ENCODE results near the gene ALPK1. TPM values are rescaled to one million over a fixed set of nuclear protein-coding genes. Genes with fewer than 3 reads are reported as not detected.

ALPK1 gene
- total RNA-seq, 4 donors from 2014 or later: 12.6 to 19.9 (median 14.8) TPM

- intact Hi-C loops (cut with DNase I): no loop called here
Measured at GRCh38 chr4:112358952-112359749, 62.0 kb downstream of the ALPK1 start.

GRCh38 chr4:112361181-112361791, 64.1 kb downstream of the ALPK1 start:
- no peaks in the 10 kb centered on the region for H3K4me1 ChIP-seq
- H3K9me3 ChIP-seq: peaks cover 0 to under 1% (median 0%) of the 10 kb centered on the region in 4 donors
- H3K36me3 ChIP-seq: peaks cover 0 to 26% (median 4%) of the 10 kb centered on the region in 4 donors
- TF ChIP-seq POLR2A (IDR thresholded peaks at IDR 0.05; ENCODE audit: low read depth) (no peak), EP300 (IDR thresholded peaks at IDR 0.05) (no peak), POLR2AphosphoS5 (IDR thresholded peaks at IDR 0.05) (no peak), CTCF (IDR thresholded peaks at IDR 0.05) (no peak)
- 70% methylated on average over 5 of the region's 6 CpGs for WGBS
- H3K27me3 ChIP-seq: no peaks in the 10 kb centered on the region
- no peak for DNase-seq (ENCODE audit: extremely low spot score)
- intact Hi-C loops (cut with DNase I): no loop called here
- no peak overlapping the region for H3K4me3 ChIP-seq
- no peak overlapping the region for H3K27ac ChIP-seq (replicated peaks in 1 of 4)

More at GRCh38 chr4:112358952-112359749, 62.0 kb downstream of the ALPK1 start:
- Histone ChIP-seq H3K36me3 (peaks cover 0 to 30% (median 6%) of the 10 kb centered on the region in 4 donors), H3K27ac (replicated peaks in 1 of 4) (no peak overlapping the region), H3K27me3 (no peaks in the 10 kb centered on the region), H3K9me3 (no peaks in the 10 kb centered on the region), H3K4me3 (no peak overlapping the region), H3K4me1 (no peaks in the 10 kb centered on the region)
- no peak for DNase-seq (ENCODE audit: extremely low spot score)
- TF ChIP-seq EP300 (IDR thresholded peaks at IDR 0.05) (no peak), POLR2AphosphoS5 (IDR thresholded peaks at IDR 0.05) (no peak), CTCF (IDR thresholded peaks at IDR 0.05) (no peak), POLR2A (IDR thresholded peaks at IDR 0.05; ENCODE audit: low read depth) (no peak)
- 100% methylated on average over 2 of the region's 16 CpGs for WGBS

GRCh38 chr4:112370466-112370865, 73.3 kb downstream of the ALPK1 start:
- H3K36me3 ChIP-seq: no peaks in the 10 kb centered on the region
- H3K4me3 ChIP-seq: no peak overlapping the region
- H3K27ac ChIP-seq (replicated peaks in 1 of 4): no peak overlapping the region
- peaks cover 0 to 15% (median 0%) of the 10 kb centered on the region in 4 donors for H3K9me3 ChIP-seq
- no peaks in the 10 kb centered on the region for H3K27me3 ChIP-seq
- 67% methylated on average over 1 of the region's 1 CpG for WGBS
- TF ChIP-seq POLR2AphosphoS5 (IDR thresholded peaks at IDR 0.05) (no peak), CTCF (IDR thresholded peaks at IDR 0.05) (no peak), EP300 (IDR thresholded peaks at IDR 0.05) (no peak), POLR2A (IDR thresholded peaks at IDR 0.05; ENCODE audit: low read depth) (no peak)
- no peak for DNase-seq (ENCODE audit: extremely low spot score)
- H3K4me1 ChIP-seq: no peaks in the 10 kb centered on the region
- intact Hi-C loops (cut with DNase I): no loop called here

GRCh38 chr4:112371361-112371760, 74.2 kb downstream of the ALPK1 start:
- H3K4me3 ChIP-seq: no peak overlapping the region
- intact Hi-C loops (cut with DNase I): no loop called here
- no peaks in the 10 kb centered on the region for H3K36me3 ChIP-seq
- no peak for DNase-seq (ENCODE audit: extremely low spot score)
- H3K4me1 ChIP-seq: no peaks in the 10 kb centered on the region
- peaks cover 0 to 14% (median 0%) of the 10 kb centered on the region in 4 donors for H3K9me3 ChIP-seq
- no peaks in the 10 kb centered on the region for H3K27me3 ChIP-seq
- H3K27ac ChIP-seq (replicated peaks in 1 of 4): no peak overlapping the region
- 96% methylated on average over 3 of the region's 3 CpGs for WGBS
- TF ChIP-seq POLR2A (IDR thresholded peaks at IDR 0.05; ENCODE audit: low read depth): no peak
- no peak for TF ChIP-seq POLR2AphosphoS5 (IDR thresholded peaks at IDR 0.05)
- no peak for TF ChIP-seq CTCF (IDR thresholded peaks at IDR 0.05)
- TF ChIP-seq EP300 (IDR thresholded peaks at IDR 0.05): no peak

Measured in esophagus muscularis mucosa (tissue), 4 donors.